NCI-H2081 treated with DMSO at 0.1 percent for 48 hours (cell line): ENCODE measurements around the gene KLF16.

Experiments
- DNase-seq: peaks from one replicate; lab custom pipeline; 2025; lab: John Stamatoyannopoulos, UW

Gene KLF16

GRCh38 chr19:1807030-1807694, 56.2 kb downstream of the KLF16 start:
- DNase-seq = no peak

- DNase-seq = no peak
Measured at GRCh38 chr19:1806184-1807029, 57.0 kb downstream of the KLF16 start.

GRCh38 chr19:1805401-1806183, 57.8 kb downstream of the KLF16 start:
- no peak for DNase-seq

GRCh38 chr19:1804858-1805257, 58.5 kb downstream of the KLF16 start:
- no peak for DNase-seq
